ENCODE data around the gene CACNA1I. TPM values are rescaled to one million over a fixed set of nuclear protein-coding genes. Genes with fewer than 3 reads are reported as not detected.

Gene CACNA1I
- total and polyA plus RNA-seq, 4 donors: 0.16 to 0.33 TPM; not detected in 2

- Histone ChIP-seq H3K27me3 (ENCODE audit: control insufficient read depth in 1 of 2, insufficient read depth in 2 of 2, low read length in 1 of 2) (no peaks in the 10 kb centered on the region), H3K36me3 (ENCODE audit: control insufficient read depth in 1 of 2, insufficient read depth in 2 of 2, low read length in 1 of 2) (no peaks in the 10 kb centered on the region), H3K4me1 (ENCODE audit: control insufficient read depth in 1 of 2, insufficient read depth in 2 of 2, low read length in 2 of 2) (no peaks in the 10 kb centered on the region), H3K4me3 (ENCODE audit: low read length in 2 of 2) (no peak overlapping the region), H3K27ac (ENCODE audit: low read depth in 1 of 2, low read length in 2 of 2) (no peak overlapping the region), H3K9me3 (ENCODE audit: control insufficient read depth, low read length) (no peaks in the 10 kb centered on the region)
- DNase-seq (peak in 1 of 2 donors; percentile 55), ATAC-seq (ENCODE audit: low FRiP score) (no peak)
- intact Hi-C loops (cut with DNase I): no loop called here
- 93 to 94% methylated on average over 8 of the region's 8 CpGs for WGBS, 2 donors
Measured at GRCh38 chr22:39714321-39714720, 143.8 kb downstream of the CACNA1I start.

DNA sequence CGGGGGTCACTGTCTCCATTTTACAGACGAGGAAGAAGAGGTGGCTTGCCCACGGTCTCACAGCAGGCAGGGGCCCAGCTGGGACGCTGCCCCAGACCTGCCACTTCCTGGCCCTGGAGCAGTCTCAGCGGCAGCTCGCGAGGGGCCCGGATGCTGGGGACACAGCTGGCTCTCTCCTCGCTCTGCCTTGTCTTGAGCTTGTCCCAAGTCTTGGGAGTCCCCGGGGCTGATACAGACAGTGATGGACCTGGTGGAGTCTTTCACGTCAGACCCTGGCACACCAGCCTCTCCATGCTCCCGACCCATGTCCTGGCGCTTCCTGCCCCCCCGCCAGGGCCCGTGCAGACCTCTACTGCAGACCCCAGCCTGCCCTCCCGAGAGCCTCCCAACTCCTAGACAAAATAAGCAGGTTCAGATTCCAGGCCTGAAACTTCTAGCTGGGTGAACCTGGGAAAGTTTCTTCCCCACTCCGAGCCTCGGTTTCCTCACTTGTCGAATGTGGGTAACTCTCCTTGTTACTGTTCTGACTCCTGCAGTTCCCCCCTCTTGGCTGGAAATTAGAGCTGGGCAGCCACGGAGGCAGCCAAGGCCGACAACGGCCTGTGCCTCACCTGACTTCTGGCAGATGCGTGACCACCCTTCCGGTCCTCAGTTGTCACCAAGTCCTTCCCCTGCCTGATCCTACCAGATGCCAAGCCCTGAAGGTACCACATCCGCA is 145.4 kb downstream of the CACNA1I start:
- Histone ChIP-seq H3K27me3 (ENCODE audit: control insufficient read depth in 1 of 2, insufficient read depth in 2 of 2, low read length in 1 of 2) (no peaks in the 10 kb centered on the region), H3K36me3 (ENCODE audit: control insufficient read depth in 1 of 2, insufficient read depth in 2 of 2, low read length in 1 of 2) (no peaks in the 10 kb centered on the region), H3K27ac (ENCODE audit: low read depth in 1 of 2, low read length in 2 of 2) (no peak overlapping the region), H3K4me3 (ENCODE audit: low read length in 2 of 2) (no peak overlapping the region), H3K9me3 (ENCODE audit: control insufficient read depth, low read length) (no peaks in the 10 kb centered on the region), H3K4me1 (ENCODE audit: control insufficient read depth in 1 of 2, insufficient read depth in 2 of 2, low read length in 2 of 2) (no peaks in the 10 kb centered on the region)
- intact Hi-C loops (cut with DNase I): no loop called here
- ATAC-seq (ENCODE audit: low FRiP score) (no peak), DNase-seq (peak in 1 of 2 donors; percentile 63)
- WGBS, 2 donors: 70% methylated on average over 25 of the region's 25 CpGs

GRCh38 chr22:39716534-39716933 is 146.0 kb downstream of the CACNA1I start:
- H3K4me3 ChIP-seq (ENCODE audit: low read length in 2 of 2): no peak overlapping the region
- DNase-seq: peak in 1 of 2 donors; percentile 55
- intact Hi-C loops (cut with DNase I): no loop called here
- H3K36me3 ChIP-seq (ENCODE audit: control insufficient read depth in 1 of 2, insufficient read depth in 2 of 2, low read length in 1 of 2): no peaks in the 10 kb centered on the region
- 79 to 82% methylated on average over 10 of the region's 10 CpGs for WGBS, 2 donors
- no peaks in the 10 kb centered on the region for H3K9me3 ChIP-seq (ENCODE audit: control insufficient read depth, low read length)
- no peak for ATAC-seq (ENCODE audit: low FRiP score)
- no peaks in the 10 kb centered on the region for H3K4me1 ChIP-seq (ENCODE audit: control insufficient read depth in 1 of 2, insufficient read depth in 2 of 2, low read length in 2 of 2)
- no peaks in the 10 kb centered on the region for H3K27me3 ChIP-seq (ENCODE audit: control insufficient read depth in 1 of 2, insufficient read depth in 2 of 2, low read length in 1 of 2)
- no peak overlapping the region for H3K27ac ChIP-seq (ENCODE audit: low read depth in 1 of 2, low read length in 2 of 2)

- ATAC-seq (ENCODE audit: low FRiP score) (no peak), DNase-seq (no peak)
- Histone ChIP-seq H3K27ac (ENCODE audit: low read depth in 1 of 2, low read length in 2 of 2) (no peak overlapping the region), H3K4me1 (ENCODE audit: control insufficient read depth in 1 of 2, insufficient read depth in 2 of 2, low read length in 2 of 2) (no peaks in the 10 kb centered on the region), H3K9me3 (ENCODE audit: control insufficient read depth, low read length) (no peaks in the 10 kb centered on the region), H3K4me3 (ENCODE audit: low read length in 2 of 2) (no peak overlapping the region), H3K36me3 (ENCODE audit: control insufficient read depth in 1 of 2, insufficient read depth in 2 of 2, low read length in 1 of 2) (no peaks in the 10 kb centered on the region), H3K27me3 (ENCODE audit: control insufficient read depth in 1 of 2, insufficient read depth in 2 of 2, low read length in 1 of 2) (no peaks in the 10 kb centered on the region)
- 62 to 72% methylated on average over 8 of the region's 8 CpGs for WGBS, 2 donors
- intact Hi-C loops (cut with DNase I): no loop called here
Measured at GRCh38 chr22:39717099-39717498, 146.5 kb downstream of the CACNA1I start.

DNA sequence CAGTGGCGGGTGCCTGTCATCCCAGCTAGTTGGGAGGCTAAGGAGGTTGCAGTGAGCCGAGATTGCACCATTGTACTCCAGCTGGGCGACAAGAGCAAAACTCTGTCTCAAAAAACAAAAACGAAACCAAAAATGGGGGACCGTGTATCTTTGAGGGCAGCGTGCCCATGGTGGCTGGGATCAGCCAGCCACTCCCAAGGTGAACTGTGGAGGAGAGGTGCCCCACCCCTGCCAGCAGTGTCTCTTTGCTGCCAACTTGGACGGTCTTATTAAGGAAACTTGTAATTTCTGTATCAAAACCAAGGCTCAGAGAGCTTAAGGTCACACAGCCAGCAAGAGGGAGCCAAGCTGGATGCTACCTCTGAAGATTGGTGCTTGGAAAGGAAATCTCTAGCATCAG is 147.7 kb downstream of the CACNA1I start:
- Histone ChIP-seq H3K27me3 (ENCODE audit: control insufficient read depth in 1 of 2, insufficient read depth in 2 of 2, low read length in 1 of 2) (no peaks in the 10 kb centered on the region), H3K4me1 (ENCODE audit: control insufficient read depth in 1 of 2, insufficient read depth in 2 of 2, low read length in 2 of 2) (no peaks in the 10 kb centered on the region), H3K36me3 (ENCODE audit: control insufficient read depth in 1 of 2, insufficient read depth in 2 of 2, low read length in 1 of 2) (no peaks in the 10 kb centered on the region), H3K4me3 (ENCODE audit: low read length in 2 of 2) (no peak overlapping the region), H3K9me3 (ENCODE audit: control insufficient read depth, low read length) (no peaks in the 10 kb centered on the region), H3K27ac (ENCODE audit: low read depth in 1 of 2, low read length in 2 of 2) (no peak overlapping the region)
- ATAC-seq (ENCODE audit: low FRiP score): no peak
- 79 to 82% methylated on average over 7 of the region's 7 CpGs for WGBS, 2 donors
- DNase-seq: peak in 1 of 2 donors; percentile 21
- intact Hi-C loops (cut with DNase I): no loop called here

DNA sequence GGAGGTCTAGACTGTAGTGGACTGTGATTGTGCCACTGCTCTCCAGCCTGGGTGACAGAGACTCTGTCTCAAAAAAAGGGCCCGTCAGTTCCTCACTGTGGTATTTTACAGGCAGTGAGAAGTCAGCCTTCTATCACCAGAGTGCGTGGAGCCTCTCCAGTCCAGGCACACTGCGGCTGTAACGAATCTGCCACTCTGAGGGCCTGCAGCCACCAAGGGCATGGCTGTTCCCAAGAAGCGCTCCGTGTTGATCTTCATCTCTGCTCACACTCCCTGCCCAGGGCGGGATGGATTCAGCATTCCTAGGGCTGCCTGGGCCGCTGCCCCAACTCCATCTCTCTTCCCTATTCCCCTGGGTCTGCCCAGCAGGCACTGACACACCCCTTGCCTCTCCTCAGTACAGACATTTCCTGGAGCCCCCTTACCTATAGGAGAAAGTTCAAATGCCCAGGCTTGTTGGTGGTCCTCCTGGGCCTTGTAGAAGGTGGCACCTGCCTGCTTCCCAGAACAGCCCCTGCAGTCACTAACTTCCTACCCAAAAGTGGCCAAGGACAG is 148.4 kb downstream of the CACNA1I start:
- Histone ChIP-seq H3K9me3 (ENCODE audit: control insufficient read depth, low read length) (no peaks in the 10 kb centered on the region), H3K27me3 (ENCODE audit: control insufficient read depth in 1 of 2, insufficient read depth in 2 of 2, low read length in 1 of 2) (no peaks in the 10 kb centered on the region), H3K27ac (ENCODE audit: low read depth in 1 of 2, low read length in 2 of 2) (no peak overlapping the region), H3K36me3 (ENCODE audit: control insufficient read depth in 1 of 2, insufficient read depth in 2 of 2, low read length in 1 of 2) (no peaks in the 10 kb centered on the region), H3K4me3 (ENCODE audit: low read length in 2 of 2) (no peak overlapping the region), H3K4me1 (ENCODE audit: control insufficient read depth in 1 of 2, insufficient read depth in 2 of 2, low read length in 2 of 2) (no peaks in the 10 kb centered on the region)
- ATAC-seq (ENCODE audit: low FRiP score) (no peak), DNase-seq (peak in 1 of 2 donors; percentile 43)
- intact Hi-C loops (cut with DNase I): no loop called here
- 84 to 85% methylated on average over 8 of the region's 8 CpGs for WGBS, 2 donors

GRCh38 chr22:39719559-39720450 is 149.3 kb downstream of the CACNA1I start:
- Histone ChIP-seq H3K4me1 (ENCODE audit: control insufficient read depth in 1 of 2, insufficient read depth in 2 of 2, low read length in 2 of 2) (no peaks in the 10 kb centered on the region), H3K27me3 (ENCODE audit: control insufficient read depth in 1 of 2, insufficient read depth in 2 of 2, low read length in 1 of 2) (no peaks in the 10 kb centered on the region), H3K27ac (ENCODE audit: low read depth in 1 of 2, low read length in 2 of 2) (no peak overlapping the region), H3K9me3 (ENCODE audit: control insufficient read depth, low read length) (no peaks in the 10 kb centered on the region), H3K4me3 (ENCODE audit: low read length in 2 of 2) (no peak overlapping the region), H3K36me3 (ENCODE audit: control insufficient read depth in 1 of 2, insufficient read depth in 2 of 2, low read length in 1 of 2) (no peaks in the 10 kb centered on the region)
- no peak for ATAC-seq (ENCODE audit: low FRiP score)
- peak in 1 of 2 donors; percentile 20 for DNase-seq
- WGBS, 2 donors: 69 to 71% methylated on average over 15 of the region's 15 CpGs
- intact Hi-C loops (cut with DNase I): no loop called here

- DNase-seq (peak in 1 of 2 donors; percentile 58), ATAC-seq (ENCODE audit: low FRiP score) (no peak)
- no peaks in the 10 kb centered on the region for H3K4me1 ChIP-seq (ENCODE audit: control insufficient read depth in 1 of 2, insufficient read depth in 2 of 2, low read length in 2 of 2)
- no peaks in the 10 kb centered on the region for H3K36me3 ChIP-seq (ENCODE audit: control insufficient read depth in 1 of 2, insufficient read depth in 2 of 2, low read length in 1 of 2)
- 42 to 50% methylated on average over 9 of the region's 9 CpGs for WGBS, 2 donors
- no peaks in the 10 kb centered on the region for H3K27me3 ChIP-seq (ENCODE audit: control insufficient read depth in 1 of 2, insufficient read depth in 2 of 2, low read length in 1 of 2)
- intact Hi-C loops (cut with DNase I): no loop called here
- H3K27ac ChIP-seq (ENCODE audit: low read depth in 1 of 2, low read length in 2 of 2): no peak overlapping the region
- H3K9me3 ChIP-seq (ENCODE audit: control insufficient read depth, low read length): no peaks in the 10 kb centered on the region
- no peak overlapping the region for H3K4me3 ChIP-seq (ENCODE audit: low read length in 2 of 2)
Measured at GRCh38 chr22:39721206-39722031, 150.9 kb downstream of the CACNA1I start.
